Peyer's patch (tissue), 4 donors: Measurements from ENCODE around the gene KRT71. TPM values are rescaled to one million over a fixed set of nuclear protein-coding genes. Genes with fewer than 3 reads are reported as not detected.

Source experiments
- DNase-seq, 3 donors: peaks; one replicate each; pipeline ENCODE4 v3.0.0-alpha.2; 2017 to 2019
- H3K27ac ChIP-seq, 4 donors: fragments of 200-600 bp; sonication (generic); one replicate each; pipeline ENCODE4 v1.5.1; 2016 to 2019
- H3K27me3 ChIP-seq, 2 donors: fragments of 200-600 bp; sonication (generic); one replicate each; pipeline ENCODE4 v1.5.1; 2019
- H3K36me3 ChIP-seq, 3 donors: fragments of 200-600 bp; sonication (generic); one replicate each; pipeline ENCODE4 v1.5.1; 2016 to 2019
- H3K4me1 ChIP-seq, 4 donors: fragments of 200-600 bp; sonication (generic); one replicate each; pipeline ENCODE4 v1.5.1; 2016 to 2019
- H3K4me3 ChIP-seq, 4 donors: fragments of 200-600 bp; sonication (generic); 1 replicate in 3 of 4; 2 replicates in 1 of 4; pipeline ENCODE4 v1.5.1; 2016 to 2019; ENCODE audit warnings: mild to moderate bottlenecking in 1 of 4
- H3K9me3 ChIP-seq, 4 donors: fragments of 200-600 bp; sonication (generic); one replicate each; pipeline ENCODE4 v1.5.1; 2016 to 2019; ENCODE audit warnings: mild to moderate bottlenecking in 1 of 4
- CTCF ChIP-seq, 6 experiments: fragments of 450-650 bp in 4 of 6; fragments of 200-600 bp in 2 of 6; sonication (generic) in 1 of 6; IDR thresholded peaks; one replicate each; pipeline ENCODE4 v1.5.1; 2017 to 2019; ENCODE audit warnings: antibody characterized with exemption in 6 of 6, mild to moderate bottlenecking in 3 of 6, moderate library complexity in 1 of 6
- POLR2A ChIP-seq, 2 donors: fragments of 450-650 bp; IDR thresholded peaks; one replicate each; pipeline ENCODE4 v1.5.1; 2017; ENCODE audit warnings: antibody characterized with exemption in 2 of 2, mild to moderate bottlenecking in 2 of 2, moderate library complexity in 2 of 2
- total RNA-seq, 4 donors: library from RNA; depleted of rRNA; stranded (reverse); fragments of >200 nt; gene quantifications; one replicate each; pipeline ENCODE4 v1.1.0, GENCODE V29; 2016

KRT71 gene
- total RNA-seq, 4 donors from 2014 or later: not detected

- Histone ChIP-seq H3K4me3 (no peak overlapping the region), H3K4me1 (no peaks in the 10 kb centered on the region), H3K27me3 (no peaks in the 10 kb centered on the region), H3K36me3 (no peaks in the 10 kb centered on the region), H3K27ac (no peak overlapping the region), H3K9me3 (no peaks in the 10 kb centered on the region)
- TF ChIP-seq CTCF (IDR thresholded peaks at IDR 0.05): no peak
- no peak for TF ChIP-seq POLR2A (IDR thresholded peaks at IDR 0.05)
- no peak for DNase-seq
Measured at GRCh38 chr12:52532636-52533035, 20.3 kb downstream of the KRT71 start.

DNA sequence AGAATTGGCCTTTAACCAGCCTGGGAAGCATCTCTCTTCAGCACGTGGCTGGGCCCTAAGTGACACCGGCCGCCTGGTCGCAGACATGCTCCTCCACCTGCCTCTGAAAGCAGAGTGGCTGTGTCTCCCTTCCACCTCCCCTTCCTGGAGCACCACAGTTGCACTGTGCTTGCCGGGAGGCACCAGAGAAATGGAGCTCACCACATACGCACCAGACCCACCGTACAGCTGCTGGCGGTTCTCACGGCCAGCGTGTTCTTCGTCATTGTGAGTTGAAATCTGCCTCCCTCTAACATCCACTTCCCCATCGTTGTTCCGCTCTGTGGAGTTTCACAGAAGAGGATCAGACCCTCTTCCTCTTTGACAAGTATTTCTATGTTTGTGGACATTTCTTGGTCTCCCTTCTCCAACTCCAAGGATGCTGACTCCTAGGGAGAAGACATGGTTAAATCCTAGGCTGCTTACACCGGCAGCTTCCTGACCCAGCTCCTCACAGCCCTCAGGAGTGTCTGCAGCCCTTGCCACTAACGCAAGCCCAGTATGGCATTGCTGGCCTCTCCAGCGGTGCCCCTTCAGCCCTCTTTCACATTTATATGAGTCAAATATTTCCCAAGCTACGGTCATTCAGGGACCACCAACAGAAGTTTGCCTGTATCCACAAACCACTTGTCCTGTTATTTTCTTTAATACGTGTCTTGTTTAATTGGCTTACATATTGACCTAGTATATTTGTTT lies 21.2 kb downstream of the KRT71 start:
- TF ChIP-seq CTCF (IDR thresholded peaks at IDR 0.05): no peak
- TF ChIP-seq POLR2A (IDR thresholded peaks at IDR 0.05): no peak
- no peaks in the 10 kb centered on the region for H3K36me3 ChIP-seq
- no peak overlapping the region for H3K4me3 ChIP-seq
- no peaks in the 10 kb centered on the region for H3K4me1 ChIP-seq
- no peak for DNase-seq
- no peaks in the 10 kb centered on the region for H3K9me3 ChIP-seq
- H3K27ac ChIP-seq: no peak overlapping the region
- no peaks in the 10 kb centered on the region for H3K27me3 ChIP-seq

- no peak for TF ChIP-seq CTCF (IDR thresholded peaks at IDR 0.05)
- no peak for TF ChIP-seq POLR2A (IDR thresholded peaks at IDR 0.05)
- H3K36me3 ChIP-seq: no peaks in the 10 kb centered on the region
- H3K27ac ChIP-seq: no peak overlapping the region
- no peak for DNase-seq
- no peaks in the 10 kb centered on the region for H3K9me3 ChIP-seq
- no peaks in the 10 kb centered on the region for H3K4me1 ChIP-seq
- no peak overlapping the region for H3K4me3 ChIP-seq
- H3K27me3 ChIP-seq: no peaks in the 10 kb centered on the region
Measured at GRCh38 chr12:52530905-52531304, 22.0 kb downstream of the KRT71 start.

DNA sequence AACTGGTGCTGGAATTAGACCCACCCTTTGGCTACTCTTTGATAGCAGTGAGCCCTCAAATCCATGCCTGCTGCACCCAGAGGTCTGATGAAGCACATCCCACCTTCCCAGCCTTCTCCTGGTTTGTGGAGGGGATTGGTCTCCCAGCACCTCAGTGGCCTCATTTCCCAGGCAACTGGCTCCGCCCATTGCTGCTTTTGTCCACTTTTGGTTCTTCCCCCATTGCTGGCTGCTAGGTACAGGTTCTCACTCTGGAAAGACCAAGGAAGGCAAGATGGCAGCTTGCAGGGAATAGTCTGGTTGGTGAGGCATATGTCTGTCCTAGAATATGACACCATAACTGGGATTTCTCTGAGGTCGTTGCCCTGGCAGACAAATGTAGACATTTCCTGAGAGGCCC lies 22.6 kb downstream of the KRT71 start:
- H3K36me3 ChIP-seq: no peaks in the 10 kb centered on the region
- no peaks in the 10 kb centered on the region for H3K9me3 ChIP-seq
- no peaks in the 10 kb centered on the region for H3K27me3 ChIP-seq
- no peak overlapping the region for H3K4me3 ChIP-seq
- no peaks in the 10 kb centered on the region for H3K4me1 ChIP-seq
- peak in 1 of 3 donors; percentile 7 for DNase-seq
- TF ChIP-seq POLR2A (IDR thresholded peaks at IDR 0.05) (no peak), CTCF (IDR thresholded peaks at IDR 0.05) (no peak)
- no peak overlapping the region for H3K27ac ChIP-seq

- Histone ChIP-seq H3K27me3 (no peaks in the 10 kb centered on the region), H3K36me3 (no peaks in the 10 kb centered on the region), H3K27ac (no peak overlapping the region), H3K4me1 (no peaks in the 10 kb centered on the region), H3K4me3 (no peak overlapping the region), H3K9me3 (no peaks in the 10 kb centered on the region)
- TF ChIP-seq CTCF (IDR thresholded peaks at IDR 0.05): no peak
- peak in 1 of 3 donors; percentile 19 for DNase-seq
Measured at GRCh38 chr12:52529846-52530245, 23.1 kb downstream of the KRT71 start.
